ENCODE data around the gene STXBP5. TPM values are rescaled to one million over a fixed set of nuclear protein-coding genes. Genes with fewer than 3 reads are reported as not detected.

Gene STXBP5
- total RNA-seq, 6 donors from 2014 or later = 10.5 to 26.5 (median 15.7) TPM

GRCh38 chr6:147421903-147422302 is 217.7 kb downstream of the STXBP5 start:
- H3K27me3 ChIP-seq = no peaks in the 10 kb centered on the region
- no peaks in the 10 kb centered on the region for H3K9me3 ChIP-seq
- no peak overlapping the region for H3K27ac ChIP-seq
- no peak overlapping the region for H3K4me3 ChIP-seq
- no peaks in the 10 kb centered on the region for H3K36me3 ChIP-seq
- TF ChIP-seq, protein P1, sequence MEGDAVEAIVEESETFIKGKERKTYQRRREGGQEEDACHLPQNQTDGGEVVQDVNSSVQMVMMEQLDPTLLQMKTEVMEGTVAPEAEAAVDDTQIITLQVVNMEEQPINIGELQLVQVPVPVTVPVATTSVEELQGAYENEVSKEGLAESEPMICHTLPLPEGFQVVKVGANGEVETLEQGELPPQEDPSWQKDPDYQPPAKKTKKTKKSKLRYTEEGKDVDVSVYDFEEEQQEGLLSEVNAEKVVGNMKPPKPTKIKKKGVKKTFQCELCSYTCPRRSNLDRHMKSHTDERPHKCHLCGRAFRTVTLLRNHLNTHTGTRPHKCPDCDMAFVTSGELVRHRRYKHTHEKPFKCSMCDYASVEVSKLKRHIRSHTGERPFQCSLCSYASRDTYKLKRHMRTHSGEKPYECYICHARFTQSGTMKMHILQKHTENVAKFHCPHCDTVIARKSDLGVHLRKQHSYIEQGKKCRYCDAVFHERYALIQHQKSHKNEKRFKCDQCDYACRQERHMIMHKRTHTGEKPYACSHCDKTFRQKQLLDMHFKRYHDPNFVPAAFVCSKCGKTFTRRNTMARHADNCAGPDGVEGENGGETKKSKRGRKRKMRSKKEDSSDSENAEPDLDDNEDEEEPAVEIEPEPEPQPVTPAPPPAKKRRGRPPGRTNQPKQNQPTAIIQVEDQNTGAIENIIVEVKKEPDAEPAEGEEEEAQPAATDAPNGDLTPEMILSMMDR (IDR thresholded peaks at IDR 0.05) = no peak
- no peak for TF ChIP-seq EP300 (IDR thresholded peaks at IDR 0.05)
- TF ChIP-seq POLR2AphosphoS5 (IDR thresholded peaks at IDR 0.05) = no peak
- no peak for TF ChIP-seq POLR2A (IDR thresholded peaks at IDR 0.05)
- ATAC-seq (ENCODE audit: low FRiP score in 2 of 2) (no peak), DNase-seq (no peak)
- no peaks in the 10 kb centered on the region for H3K4me1 ChIP-seq

DNA sequence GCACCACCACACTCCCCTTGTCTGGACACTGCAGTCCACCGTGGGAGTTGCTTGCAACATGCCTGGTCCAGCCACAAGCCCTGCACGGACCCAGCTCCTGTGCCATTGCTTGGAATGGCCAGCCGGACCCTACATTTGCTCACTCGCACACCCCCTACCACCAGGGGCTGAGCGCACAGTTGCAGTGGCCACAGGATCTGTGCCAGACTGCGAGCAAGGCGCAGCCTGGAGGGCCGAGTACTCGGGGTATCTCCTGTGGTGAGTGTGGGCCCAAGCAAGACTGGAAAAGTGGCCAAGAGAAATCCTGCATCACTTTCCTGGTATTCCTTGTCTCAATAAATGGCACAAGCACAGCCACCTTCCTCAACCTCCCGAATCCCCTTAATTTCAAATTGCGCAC is 218.9 kb downstream of the STXBP5 start:
- peak in 1 of 2 donors; percentile 59 for DNase-seq
- Histone ChIP-seq H3K4me3 (no peak overlapping the region), H3K27ac (no peak overlapping the region), H3K27me3 (no peaks in the 10 kb centered on the region), H3K4me1 (no peaks in the 10 kb centered on the region), H3K9me3 (no peaks in the 10 kb centered on the region), H3K36me3 (no peaks in the 10 kb centered on the region)
- peak in 1 of 2 donors; percentile 49 for ATAC-seq (ENCODE audit: low FRiP score in 2 of 2)
- no peak for TF ChIP-seq POLR2A (IDR thresholded peaks at IDR 0.05)
- TF ChIP-seq EP300 (IDR thresholded peaks at IDR 0.05) = no peak
- TF ChIP-seq POLR2AphosphoS5 (IDR thresholded peaks at IDR 0.05) = no peak
- TF ChIP-seq, protein P1 (IDR thresholded peaks at IDR 0.05) = no peak
- 90 to 99% methylated on average over 9 to 11 of the region's 11 CpGs for WGBS, 2 donors

DNA sequence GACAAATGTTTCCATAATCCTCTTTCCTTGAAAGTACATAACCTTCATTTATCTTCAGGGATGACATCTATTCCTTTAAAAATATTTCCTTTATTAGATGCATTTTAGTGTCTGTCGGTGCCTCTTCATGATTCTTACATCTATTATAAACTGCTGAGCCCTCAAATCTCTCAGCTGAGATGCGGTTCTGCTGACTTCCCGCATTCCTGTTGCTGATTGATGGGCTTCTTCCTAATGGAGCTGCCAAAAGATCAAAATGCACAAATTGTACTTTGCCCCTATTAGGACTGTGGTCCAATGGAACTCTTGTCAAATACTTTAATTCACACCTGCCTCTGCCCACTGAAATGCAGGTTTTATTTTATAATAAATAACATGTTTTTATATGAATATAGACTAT is 225.6 kb downstream of the STXBP5 start:
- no peaks in the 10 kb centered on the region for H3K9me3 ChIP-seq
- no peaks in the 10 kb centered on the region for H3K4me1 ChIP-seq
- DNase-seq (no peak), ATAC-seq (ENCODE audit: low FRiP score in 2 of 2) (no peak)
- WGBS, 2 donors = 44 to 50% methylated on average over 3 of the region's 3 CpGs
- no peaks in the 10 kb centered on the region for H3K27me3 ChIP-seq
- TF ChIP-seq EP300 (IDR thresholded peaks at IDR 0.05) (no peak), POLR2A (IDR thresholded peaks at IDR 0.05) (no peak), POLR2AphosphoS5 (IDR thresholded peaks at IDR 0.05) (no peak)
- TF ChIP-seq, protein P1 (IDR thresholded peaks at IDR 0.05) = no peak
- H3K4me3 ChIP-seq = no peak overlapping the region
- no peaks in the 10 kb centered on the region for H3K36me3 ChIP-seq
- no peak overlapping the region for H3K27ac ChIP-seq

DNA sequence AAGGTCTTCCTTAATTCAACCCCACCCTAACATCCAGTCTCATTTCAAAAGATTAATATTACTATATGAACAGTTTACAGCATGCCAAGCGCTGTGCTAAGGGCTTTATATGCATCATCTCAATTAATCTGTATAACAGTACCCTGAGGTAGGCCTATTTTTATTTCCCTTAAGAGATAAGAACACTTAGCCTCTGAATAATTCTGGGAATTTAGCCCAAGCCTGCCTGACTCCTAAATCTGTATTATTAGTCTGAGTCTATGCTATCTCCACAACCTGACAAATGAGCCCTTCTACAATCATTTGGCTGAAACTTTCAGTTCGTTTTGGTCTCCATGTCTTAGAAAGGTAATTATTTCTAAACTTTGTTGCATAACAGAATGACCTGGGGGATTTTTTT is 226.6 kb downstream of the STXBP5 start:
- H3K4me3 ChIP-seq = no peak overlapping the region
- H3K27me3 ChIP-seq = no peaks in the 10 kb centered on the region
- H3K4me1 ChIP-seq = no peaks in the 10 kb centered on the region
- TF ChIP-seq, protein P1 (IDR thresholded peaks at IDR 0.05) = no peak
- TF ChIP-seq POLR2AphosphoS5 (IDR thresholded peaks at IDR 0.05) = no peak
- DNase-seq (no peak), ATAC-seq (ENCODE audit: low FRiP score in 2 of 2) (no peak)
- no peak overlapping the region for H3K27ac ChIP-seq
- H3K36me3 ChIP-seq = no peaks in the 10 kb centered on the region
- WGBS, 2 donors = 86 to 89% methylated on average over 2 of the region's 2 CpGs
- H3K9me3 ChIP-seq = no peaks in the 10 kb centered on the region

DNA sequence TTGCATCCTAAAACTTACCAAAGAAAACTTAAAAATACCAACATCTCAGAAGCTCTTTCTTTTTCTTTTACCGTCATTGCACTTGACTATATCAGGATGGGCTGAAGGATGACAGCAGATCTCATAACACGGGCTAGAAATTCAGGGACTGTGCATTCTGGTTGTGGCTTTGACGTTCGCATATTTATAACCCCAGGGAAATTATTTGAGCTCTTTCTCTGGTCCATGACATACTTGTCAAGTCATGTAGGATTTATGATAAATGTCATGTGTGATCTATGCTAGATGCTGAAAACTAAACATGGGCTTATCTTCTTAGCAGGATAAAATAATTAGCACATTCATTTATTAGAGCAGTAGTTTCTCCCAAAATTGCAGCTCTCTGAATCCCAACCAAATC is 229.9 kb downstream of the STXBP5 start:
- Histone ChIP-seq H3K27ac (no peak overlapping the region), H3K27me3 (no peaks in the 10 kb centered on the region), H3K36me3 (no peaks in the 10 kb centered on the region), H3K4me3 (no peak overlapping the region), H3K9me3 (no peaks in the 10 kb centered on the region), H3K4me1 (no peaks in the 10 kb centered on the region)
- TF ChIP-seq, protein P1 (IDR thresholded peaks at IDR 0.05) = no peak
- TF ChIP-seq POLR2AphosphoS5 (IDR thresholded peaks at IDR 0.05) (no peak), EP300 (IDR thresholded peaks at IDR 0.05) (no peak), POLR2A (IDR thresholded peaks at IDR 0.05) (no peak)
- no peak for DNase-seq
- WGBS, 2 donors = 92 to 96% methylated on average over 4 of the region's 4 CpGs
- no peak for ATAC-seq (ENCODE audit: low FRiP score in 2 of 2)

Data from upper lobe of left lung (tissue), 6 donors.